ENCODE results near the gene DNASE1.

GRCh38 chr16:3656491-3657468 lies 2.3 kb downstream of the DNASE1 start:
- TF ChIP-seq CTCF (conservative IDR thresholded peaks at IDR 0.05 in 1 of 2, IDR thresholded peaks at IDR 0.05 in 1 of 2; ENCODE audit: extremely low read depth in 1 of 2, insufficient read depth in 1 of 2, low read depth in 1 of 2, low read length in 2 of 2) (no peak), EZH2 (IDR thresholded peaks at IDR 0.05; ENCODE audit: borderline replicate concordance, low read length) (no peak)
